Neural progenitor cell (in vitro differentiated cells): ENCODE results near the gene PRKCB.

Experiments used
- CTCF ChIP-seq: fragments of 200-600 bp; sonication (generic); IDR thresholded peaks from 2 replicates; pipeline ENCODE4 v1.5.1; 2017; ENCODE audit warnings: antibody characterized with exemption, mild to moderate bottlenecking
- EZH2 ChIP-seq: fragments of 200-600 bp; sonication (generic); IDR thresholded peaks from 2 replicates; pipeline ENCODE4 v1.6.1; 2017; ENCODE audit warnings: antibody characterized with exemption, mild to moderate bottlenecking, moderate library complexity
- EZH2phosphoT487 ChIP-seq: fragments of 200-600 bp; sonication (generic); IDR thresholded peaks from 2 replicates; pipeline ENCODE4 v1.6.1; 2017; ENCODE audit warnings: antibody characterized with exemption

- no peak for TF ChIP-seq CTCF
- TF ChIP-seq EZH2: no peak
- no peak for TF ChIP-seq EZH2phosphoT487
These were observed 296.4 kb downstream of the PRKCB start for GRCh38 chr16:24132048-24132796.
